Measurements from ENCODE around the gene CCL17.
"Not testable (repeated sequence)": the region's sequence is repeated elsewhere in the genome, so short reads cannot be mapped to it uniquely, and the experiment has no call there.

The CCL17 gene

DNA sequence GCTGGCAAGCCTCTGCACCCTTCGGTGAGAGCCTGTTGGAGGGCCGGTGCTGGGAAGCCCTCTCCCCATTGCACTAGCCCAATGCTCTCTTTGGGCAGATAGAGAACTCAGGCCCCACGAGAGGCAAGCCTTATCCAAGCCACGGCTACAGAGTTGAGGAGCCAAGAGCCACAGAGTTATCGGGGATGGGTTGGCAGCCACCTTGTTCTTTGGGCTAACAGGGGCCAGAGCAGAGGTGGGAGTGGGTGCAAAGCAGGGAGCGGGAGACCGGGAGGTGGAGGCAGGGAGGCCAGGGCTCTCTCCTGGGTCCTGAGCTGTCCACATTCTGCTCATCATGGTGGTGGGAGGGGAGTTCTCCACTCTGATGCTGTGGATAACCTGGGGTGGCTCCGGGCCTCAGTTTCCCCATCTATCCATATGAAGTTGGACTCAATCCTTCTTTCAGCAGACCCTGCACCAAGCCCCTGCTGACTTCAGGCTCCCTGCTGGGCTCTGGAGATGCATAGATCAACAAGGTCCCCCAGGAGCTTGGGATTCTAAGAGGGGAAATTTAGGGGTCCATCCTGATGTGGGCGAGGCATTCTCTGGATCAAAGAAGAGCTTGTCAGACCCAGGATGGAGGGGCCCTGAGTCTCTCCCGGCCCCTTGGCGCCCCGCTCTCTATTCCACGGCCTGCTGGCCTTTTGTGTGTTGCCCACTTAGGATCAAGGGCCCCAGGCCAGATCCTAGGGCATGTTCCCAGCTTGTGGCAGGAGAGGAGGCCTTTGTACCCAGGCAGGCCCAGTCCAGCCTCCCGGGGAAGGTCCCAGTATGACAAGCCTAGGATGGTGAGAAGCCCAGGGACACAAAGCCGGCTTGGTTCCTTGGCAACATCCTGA, 32.8 kb upstream of the CCL17 start:
- DNase-seq = no peak
- H3K9me3 ChIP-seq = no peaks in the 10 kb centered on the region
- no peaks in the 10 kb centered on the region for H3K27me3 ChIP-seq
- H3K4me3 ChIP-seq (ENCODE audit: low read depth, low read length) = peak overlapping the region; percentile 81
- TF ChIP-seq, protein P1, sequence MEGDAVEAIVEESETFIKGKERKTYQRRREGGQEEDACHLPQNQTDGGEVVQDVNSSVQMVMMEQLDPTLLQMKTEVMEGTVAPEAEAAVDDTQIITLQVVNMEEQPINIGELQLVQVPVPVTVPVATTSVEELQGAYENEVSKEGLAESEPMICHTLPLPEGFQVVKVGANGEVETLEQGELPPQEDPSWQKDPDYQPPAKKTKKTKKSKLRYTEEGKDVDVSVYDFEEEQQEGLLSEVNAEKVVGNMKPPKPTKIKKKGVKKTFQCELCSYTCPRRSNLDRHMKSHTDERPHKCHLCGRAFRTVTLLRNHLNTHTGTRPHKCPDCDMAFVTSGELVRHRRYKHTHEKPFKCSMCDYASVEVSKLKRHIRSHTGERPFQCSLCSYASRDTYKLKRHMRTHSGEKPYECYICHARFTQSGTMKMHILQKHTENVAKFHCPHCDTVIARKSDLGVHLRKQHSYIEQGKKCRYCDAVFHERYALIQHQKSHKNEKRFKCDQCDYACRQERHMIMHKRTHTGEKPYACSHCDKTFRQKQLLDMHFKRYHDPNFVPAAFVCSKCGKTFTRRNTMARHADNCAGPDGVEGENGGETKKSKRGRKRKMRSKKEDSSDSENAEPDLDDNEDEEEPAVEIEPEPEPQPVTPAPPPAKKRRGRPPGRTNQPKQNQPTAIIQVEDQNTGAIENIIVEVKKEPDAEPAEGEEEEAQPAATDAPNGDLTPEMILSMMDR (IDR thresholded peaks at IDR 0.05; ENCODE audit: low read depth, low read length) = no peak
- H3K4me1 ChIP-seq = peaks cover 17% of the 10 kb centered on the region
- H3K36me3 ChIP-seq = no peaks in the 10 kb centered on the region

DNA sequence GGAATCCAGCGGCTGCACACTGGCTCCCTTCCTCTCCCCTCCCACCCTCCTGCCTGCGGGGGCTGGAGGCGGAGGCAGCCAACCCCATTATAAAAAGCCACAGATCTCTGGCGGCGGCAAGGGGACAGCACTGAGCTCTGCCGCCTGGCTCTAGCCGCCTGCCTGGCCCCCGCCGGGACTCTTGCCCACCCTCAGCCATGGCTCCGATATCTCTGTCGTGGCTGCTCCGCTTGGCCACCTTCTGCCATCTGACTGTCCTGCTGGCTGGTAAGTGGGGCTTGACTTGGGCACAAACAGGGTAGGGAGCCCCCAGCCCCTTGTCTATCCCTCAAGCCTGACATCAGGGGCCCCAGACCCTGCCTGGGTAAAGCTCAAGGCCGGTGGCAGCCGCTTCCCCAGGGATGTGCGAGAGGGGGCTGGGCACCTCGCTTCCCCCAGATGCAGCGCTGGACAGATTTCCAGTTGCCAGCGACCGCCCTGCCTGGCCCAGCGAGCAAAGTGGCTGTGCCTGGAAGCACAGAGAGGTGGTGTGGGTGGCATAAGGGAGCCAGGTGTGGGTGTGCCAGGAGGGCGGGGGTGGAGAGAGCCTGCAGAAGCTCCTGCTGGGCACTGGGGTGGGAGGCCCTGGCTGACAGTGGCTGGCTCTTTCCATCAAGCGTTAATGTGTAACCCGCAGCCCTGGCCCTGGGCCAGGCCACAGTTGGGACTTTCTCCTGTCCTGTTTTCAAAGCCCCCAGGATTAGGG, 32.0 kb upstream of the CCL17 start, which contains the start of gene CX3CL1:
Gene CX3CL1 (plus strand): TSS at position 119 of the 745 bp plus-strand sequence. CDS start 79 bp downstream, at position 198.
- Histone ChIP-seq H3K27me3 (no peaks in the 10 kb centered on the region), H3K4me3 (ENCODE audit: low read depth, low read length) (peak within 1 kb of the TSS; percentile 81), H3K4me1 (peaks cover 24% of the 10 kb centered on the region), H3K36me3 (no peaks in the 10 kb centered on the region), H3K9me3 (no peaks in the 10 kb centered on the region)
- TF ChIP-seq, protein P1 (IDR thresholded peaks at IDR 0.05; ENCODE audit: low read depth, low read length) = peak; percentile 47
- DNase-seq = peak; percentile 90

DNA sequence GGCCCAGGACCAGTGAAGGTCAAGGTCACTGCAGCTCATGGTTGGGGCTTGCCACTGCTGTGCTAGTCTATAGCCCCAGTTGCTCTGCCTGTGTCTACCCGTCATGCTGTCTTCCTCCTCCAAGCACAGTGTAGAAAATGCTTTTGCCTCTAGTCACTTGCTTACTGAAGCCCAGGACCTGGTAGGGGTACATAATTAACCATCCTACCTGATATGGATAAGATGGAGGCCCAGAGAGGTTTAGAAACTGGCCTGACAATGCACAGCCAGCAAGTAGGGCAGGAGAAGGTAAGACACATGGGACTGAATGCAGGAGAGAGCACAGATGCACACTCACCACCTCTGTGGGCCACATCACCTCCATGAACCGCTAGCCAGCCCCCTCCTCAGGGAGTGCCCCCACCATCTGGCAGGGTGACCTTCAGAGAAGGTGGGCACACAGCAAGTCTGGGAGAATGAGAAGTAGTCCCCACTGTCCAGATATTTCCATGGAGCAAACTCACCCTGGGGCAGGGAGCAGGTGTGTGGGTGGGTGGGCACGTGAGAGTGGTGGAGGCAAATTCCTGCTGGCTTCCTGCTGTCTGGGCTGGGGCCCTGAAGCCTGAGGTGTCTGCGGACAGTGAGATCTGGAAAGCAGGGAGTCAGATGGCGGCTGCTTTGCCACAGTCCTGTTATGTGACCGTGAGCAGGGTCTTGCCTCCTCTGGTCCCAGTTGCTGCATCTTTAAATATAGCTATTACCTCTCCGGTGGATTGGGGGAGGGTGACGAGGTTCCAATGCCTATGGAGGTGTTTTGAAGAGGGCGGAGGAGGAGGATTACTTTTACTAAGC, 31.2 kb upstream of the CCL17 start:
- Histone ChIP-seq H3K9me3 (no peaks in the 10 kb centered on the region), H3K4me1 (peaks cover 27% of the 10 kb centered on the region), H3K4me3 (ENCODE audit: low read depth, low read length) (peak overlapping the region; percentile 81), H3K36me3 (no peaks in the 10 kb centered on the region), H3K27me3 (no peaks in the 10 kb centered on the region)
- DNase-seq = peak; percentile 30
- TF ChIP-seq, protein P1 (IDR thresholded peaks at IDR 0.05; ENCODE audit: low read depth, low read length) = no peak

DNA sequence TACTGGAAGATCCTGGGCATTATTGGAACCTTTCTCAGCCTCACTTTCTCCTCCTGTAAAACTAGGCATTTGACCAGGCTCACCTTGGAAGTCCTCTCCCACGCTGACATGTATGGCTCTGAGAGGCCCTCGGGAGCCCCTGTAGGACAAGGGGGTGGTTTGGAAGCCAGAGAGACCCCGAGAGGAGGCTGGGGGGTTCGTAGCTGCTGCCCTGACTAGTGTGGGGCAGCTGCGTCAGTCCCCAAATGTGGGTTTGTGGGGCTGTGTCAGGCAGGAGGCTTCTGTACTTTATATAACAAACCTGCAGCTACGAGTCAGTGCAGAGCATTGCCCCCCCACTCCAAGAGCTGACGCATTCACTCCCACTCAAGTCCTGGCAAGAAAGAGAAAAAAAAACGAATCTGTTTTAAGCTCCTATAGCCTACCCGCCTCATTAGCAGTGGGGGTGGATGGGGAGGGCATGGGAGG, 30.5 kb upstream of the CCL17 start:
- peaks cover 27% of the 10 kb centered on the region for H3K4me1 ChIP-seq
- DNase-seq = no peak
- no peaks in the 10 kb centered on the region for H3K9me3 ChIP-seq
- TF ChIP-seq, protein P1 (IDR thresholded peaks at IDR 0.05; ENCODE audit: low read depth, low read length) = no peak
- H3K36me3 ChIP-seq = no peaks in the 10 kb centered on the region
- H3K4me3 ChIP-seq (ENCODE audit: low read depth, low read length) = peak overlapping the region; percentile 81
- H3K27me3 ChIP-seq = no peaks in the 10 kb centered on the region

DNA sequence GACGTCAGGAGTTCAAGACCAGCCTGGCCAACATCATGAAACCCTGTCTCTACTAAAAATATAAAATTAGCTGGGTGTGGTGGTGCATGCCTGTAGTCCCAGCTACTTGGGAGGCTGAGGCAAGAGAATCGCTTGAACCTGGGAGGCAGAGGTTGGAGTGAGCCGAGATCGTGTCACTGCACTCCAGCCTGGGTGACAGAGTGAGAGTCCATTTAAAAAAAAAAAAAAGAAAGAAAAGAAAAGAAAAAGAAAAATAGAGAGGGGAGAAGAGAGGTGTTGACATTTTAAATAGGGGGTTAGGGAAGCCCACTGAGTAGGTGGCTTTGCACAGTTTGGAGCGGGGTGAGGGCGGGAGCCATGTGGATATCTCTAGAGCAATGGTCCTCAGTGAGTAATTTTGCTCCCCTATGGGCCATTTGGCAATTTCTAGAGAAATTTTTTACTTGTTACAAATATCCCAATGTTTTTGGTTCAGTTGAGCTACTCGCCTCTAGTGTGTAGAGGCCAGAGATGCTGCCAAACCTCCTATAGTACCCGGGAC, 29.6 kb upstream of the CCL17 start:
- H3K4me1 ChIP-seq = peaks cover 31% of the 10 kb centered on the region
- not testable (repeated sequence) for H3K4me3 ChIP-seq (ENCODE audit: low read depth, low read length); H3K9me3 ChIP-seq; DNase-seq; H3K27me3 ChIP-seq; H3K36me3 ChIP-seq
